PFSK-1 (cell line): ENCODE data around the gene TRIP4.

Source experiments
- FOXP2 ChIP-seq: optimal IDR thresholded peaks from 2 replicates; pipeline ENCODE3; 2011; ENCODE audit warnings: borderline replicate concordance, control low read depth, inconsistent platforms; ENCODE audit not compliant: insufficient read depth; ENCODE audit errors: extremely low read length, extremely low read depth
- POLR2AphosphoS5 ChIP-seq: IDR thresholded peaks from 2 replicates; pipeline ENCODE4 v1.6.1; 2012; ENCODE audit warnings: low read depth, mild to moderate bottlenecking, control low read depth, low read length, moderate library complexity
- SIN3A ChIP-seq: IDR thresholded peaks from 2 replicates; pipeline ENCODE4 v1.6.1; 2012; ENCODE audit warnings: mild to moderate bottlenecking, low read length, moderate library complexity, borderline replicate concordance; ENCODE audit not compliant: insufficient read depth
- TAF1 ChIP-seq: IDR thresholded peaks from 2 replicates; pipeline ENCODE4 v1.6.1; 2012; ENCODE audit warnings: low read length, control low read depth, borderline replicate concordance; ENCODE audit not compliant: insufficient read depth
- TF ChIP-seq, protein P1 (sequence below), 2 experiments: IDR thresholded peaks; 2 replicates each; pipeline versions ENCODE4 v1.6.1 to v1.8.0; 2011 to 2012; ENCODE audit warnings: low read depth in 2 of 2, low read length in 2 of 2, control low read depth in 1 of 2, inconsistent platforms in 1 of 2, mild to moderate bottlenecking in 1 of 2, moderate library complexity in 1 of 2; ENCODE audit not compliant: insufficient read depth in 1 of 2

The TRIP4 gene

DNA sequence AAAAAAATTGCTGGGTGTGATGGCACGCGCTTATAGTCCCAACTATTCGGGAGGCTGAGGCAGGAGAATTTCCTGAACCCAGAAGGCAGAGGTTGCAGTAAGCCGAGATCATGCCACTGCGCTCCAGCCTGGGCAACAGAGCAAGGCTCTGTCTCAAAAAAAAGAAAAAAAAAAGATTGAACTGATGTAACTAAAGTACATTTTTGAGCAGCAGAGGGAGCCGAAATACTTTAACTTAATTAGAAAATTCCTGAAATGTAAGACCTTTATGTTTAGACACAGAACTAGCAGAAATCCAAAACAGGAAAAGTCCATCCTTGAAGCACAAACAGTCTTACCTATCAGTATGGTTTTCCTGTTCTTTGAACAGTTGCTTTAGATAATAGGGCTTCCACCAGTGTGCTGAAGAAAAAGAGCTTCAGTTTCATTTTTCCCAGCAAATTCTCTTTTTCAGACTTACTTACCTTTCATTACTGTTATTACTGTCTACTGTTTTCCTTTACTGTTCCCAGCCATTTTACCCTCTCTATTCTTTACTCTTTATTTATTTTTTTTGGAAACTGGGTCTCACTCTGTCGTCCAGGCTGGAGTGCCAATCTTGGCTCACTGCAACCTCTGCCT, 39.3 kb downstream of the TRIP4 start:
- TF ChIP-seq SIN3A (no peak), TAF1 (no peak), FOXP2 (no peak), POLR2AphosphoS5 (no peak)
- TF ChIP-seq, protein P1, sequence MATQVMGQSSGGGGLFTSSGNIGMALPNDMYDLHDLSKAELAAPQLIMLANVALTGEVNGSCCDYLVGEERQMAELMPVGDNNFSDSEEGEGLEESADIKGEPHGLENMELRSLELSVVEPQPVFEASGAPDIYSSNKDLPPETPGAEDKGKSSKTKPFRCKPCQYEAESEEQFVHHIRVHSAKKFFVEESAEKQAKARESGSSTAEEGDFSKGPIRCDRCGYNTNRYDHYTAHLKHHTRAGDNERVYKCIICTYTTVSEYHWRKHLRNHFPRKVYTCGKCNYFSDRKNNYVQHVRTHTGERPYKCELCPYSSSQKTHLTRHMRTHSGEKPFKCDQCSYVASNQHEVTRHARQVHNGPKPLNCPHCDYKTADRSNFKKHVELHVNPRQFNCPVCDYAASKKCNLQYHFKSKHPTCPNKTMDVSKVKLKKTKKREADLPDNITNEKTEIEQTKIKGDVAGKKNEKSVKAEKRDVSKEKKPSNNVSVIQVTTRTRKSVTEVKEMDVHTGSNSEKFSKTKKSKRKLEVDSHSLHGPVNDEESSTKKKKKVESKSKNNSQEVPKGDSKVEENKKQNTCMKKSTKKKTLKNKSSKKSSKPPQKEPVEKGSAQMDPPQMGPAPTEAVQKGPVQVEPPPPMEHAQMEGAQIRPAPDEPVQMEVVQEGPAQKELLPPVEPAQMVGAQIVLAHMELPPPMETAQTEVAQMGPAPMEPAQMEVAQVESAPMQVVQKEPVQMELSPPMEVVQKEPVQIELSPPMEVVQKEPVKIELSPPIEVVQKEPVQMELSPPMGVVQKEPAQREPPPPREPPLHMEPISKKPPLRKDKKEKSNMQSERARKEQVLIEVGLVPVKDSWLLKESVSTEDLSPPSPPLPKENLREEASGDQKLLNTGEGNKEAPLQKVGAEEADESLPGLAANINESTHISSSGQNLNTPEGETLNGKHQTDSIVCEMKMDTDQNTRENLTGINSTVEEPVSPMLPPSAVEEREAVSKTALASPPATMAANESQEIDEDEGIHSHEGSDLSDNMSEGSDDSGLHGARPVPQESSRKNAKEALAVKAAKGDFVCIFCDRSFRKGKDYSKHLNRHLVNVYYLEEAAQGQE (IDR thresholded peaks at IDR 0.05; ENCODE audit: insufficient read depth in 1 of 2, low read depth in 2 of 2, low read length in 2 of 2): no peak

DNA sequence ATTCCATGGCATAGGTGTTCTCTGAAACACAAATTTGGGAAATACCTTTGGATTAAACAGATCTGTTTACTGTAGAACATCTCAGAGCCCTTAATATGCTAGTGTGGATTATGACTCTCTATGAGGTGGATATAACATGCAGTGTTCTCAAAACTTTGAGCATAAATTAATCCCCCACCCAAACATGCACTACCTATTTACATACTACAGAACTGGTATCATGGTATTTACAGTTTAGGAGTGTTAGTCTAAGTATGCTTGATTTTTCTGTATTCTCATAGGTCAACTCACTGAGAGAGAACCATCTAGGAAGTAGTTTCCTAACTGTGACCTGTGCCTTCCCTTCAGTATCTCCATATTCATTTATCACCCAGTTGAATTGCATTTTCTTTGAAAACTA, 41.8 kb downstream of the TRIP4 start:
- TF ChIP-seq TAF1 (no peak), SIN3A (no peak), POLR2AphosphoS5 (no peak), FOXP2 (no peak)
- TF ChIP-seq, protein P1 (IDR thresholded peaks at IDR 0.05; ENCODE audit: insufficient read depth in 1 of 2, low read depth in 2 of 2, low read length in 2 of 2): no peak

DNA sequence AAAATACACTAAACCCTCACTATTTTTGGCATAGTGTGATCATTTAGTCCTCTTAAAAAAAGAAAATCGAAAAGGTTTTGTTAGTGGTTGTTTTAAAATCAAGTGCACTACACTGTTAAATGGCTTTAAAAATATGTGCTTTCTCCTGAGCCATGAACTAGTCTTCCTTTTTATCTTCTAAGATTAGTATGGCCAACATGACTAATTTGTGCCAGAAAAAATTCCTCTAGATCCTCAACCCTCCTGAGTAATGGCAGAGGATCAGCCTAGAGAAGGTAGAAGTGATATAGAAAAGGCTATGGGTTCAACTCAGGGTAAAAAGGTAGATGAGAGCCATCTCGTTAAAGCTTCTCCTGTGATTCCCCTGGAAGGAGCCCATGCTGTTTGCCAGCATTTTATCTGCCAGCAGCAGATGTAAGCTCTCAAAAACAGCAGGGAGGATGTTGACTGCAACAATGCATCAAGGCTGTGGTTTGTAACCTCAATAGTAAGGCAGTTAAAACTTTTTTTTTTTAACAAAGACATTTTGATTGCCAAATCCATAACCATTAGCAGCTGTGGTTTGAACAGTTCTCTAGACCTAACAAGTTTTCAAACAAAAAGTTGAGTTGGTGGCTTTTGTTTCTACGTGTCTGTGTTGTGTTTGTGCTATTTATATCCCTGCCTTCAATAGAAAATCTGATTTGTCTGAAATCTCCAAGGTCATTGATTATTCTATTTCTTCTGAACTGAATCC, 42.5 kb downstream of the TRIP4 start:
- TF ChIP-seq TAF1 (no peak), POLR2AphosphoS5 (no peak)

DNA sequence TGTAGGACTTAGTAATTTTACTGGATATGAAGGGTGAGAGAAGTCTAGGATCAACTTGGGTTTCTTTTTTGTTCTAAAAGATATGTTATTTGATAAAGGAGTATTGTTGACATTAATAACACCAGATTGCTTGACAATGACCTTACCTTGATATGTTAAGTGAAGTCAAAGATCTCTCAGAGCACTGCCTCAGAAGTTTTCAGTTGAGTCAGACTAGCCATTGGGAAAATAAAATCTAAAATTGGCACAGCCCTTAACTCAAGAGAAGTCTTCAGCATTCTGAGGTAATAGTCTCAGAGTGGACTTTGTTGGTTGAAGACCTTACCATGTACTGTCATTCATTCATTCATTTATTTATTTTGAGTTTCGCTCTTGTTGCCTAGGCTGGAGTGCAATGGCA, 50.3 kb downstream of the TRIP4 start:
- TF ChIP-seq POLR2AphosphoS5: no peak
- TF ChIP-seq, protein P1 (IDR thresholded peaks at IDR 0.05; ENCODE audit: insufficient read depth in 1 of 2, low read depth in 2 of 2, low read length in 2 of 2): no peak
- no peak for TF ChIP-seq SIN3A
- TF ChIP-seq FOXP2: no peak
- TF ChIP-seq TAF1: no peak

DNA sequence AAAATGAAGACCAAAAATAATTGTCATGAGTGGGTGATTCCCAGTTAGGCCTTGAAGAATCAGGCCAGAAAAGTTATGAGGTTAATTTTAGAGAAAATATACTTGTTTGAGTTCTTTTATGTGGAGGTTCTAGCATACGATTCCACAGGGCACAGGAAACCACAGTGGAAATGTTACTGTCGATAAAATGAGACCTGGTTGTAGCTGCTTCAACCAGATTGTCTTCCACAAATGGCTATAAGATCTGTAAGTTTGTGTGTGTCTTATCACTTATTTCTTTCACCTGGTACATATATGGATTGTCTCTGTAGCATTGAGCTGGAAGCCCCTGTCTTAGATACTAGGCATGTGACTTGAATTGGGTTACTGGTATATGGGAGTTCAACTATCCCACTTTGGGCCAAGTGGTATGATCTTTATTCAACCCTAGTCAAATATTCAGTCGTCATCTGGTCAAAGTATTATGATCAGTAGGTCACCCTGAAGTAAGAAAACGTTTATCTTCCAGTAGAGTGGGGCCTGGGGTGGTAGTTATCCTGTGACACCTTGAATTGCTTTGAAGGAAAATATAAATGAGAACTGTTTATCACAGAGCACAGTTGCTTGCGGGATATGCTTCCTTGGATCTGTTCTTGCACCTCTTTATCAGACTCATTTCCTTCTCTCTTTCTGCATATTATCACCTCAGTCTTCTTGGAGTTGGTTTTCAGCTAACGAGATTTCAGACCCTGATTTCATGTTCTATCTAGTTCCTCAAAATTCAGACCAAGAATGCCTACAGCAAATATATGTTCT, 51.2 kb downstream of the TRIP4 start:
- TF ChIP-seq FOXP2: no peak
- TF ChIP-seq SIN3A: no peak
- no peak for TF ChIP-seq TAF1
- no peak for TF ChIP-seq POLR2AphosphoS5
- TF ChIP-seq, protein P1 (IDR thresholded peaks at IDR 0.05; ENCODE audit: insufficient read depth in 1 of 2, low read depth in 2 of 2, low read length in 2 of 2): no peak
